ENCODE data around the gene TEX29. TPM values are rescaled to one million over a fixed set of nuclear protein-coding genes. Genes with fewer than 3 reads are reported as not detected.

The TEX29 gene
- total RNA-seq, 2 donors from 2014 or later, result 1.7 to 2.2 TPM

- Mint-ChIP-seq H3K4me1 (no peaks in the 10 kb centered on the region), H3K27ac (no peak overlapping the region), H3K36me3 (ENCODE audit: low read depth) (no peaks in the 10 kb centered on the region), H3K9me3 (no peaks in the 10 kb centered on the region), H3K27me3 (peaks cover 12% of the 10 kb centered on the region), H3K4me3 (no peak overlapping the region)
- peak; percentile 50 for ATAC-seq (replicated peaks)
These were observed 38.9 kb downstream of the TEX29 start for GRCh38 chr13:111359237-111359915.

DNA sequence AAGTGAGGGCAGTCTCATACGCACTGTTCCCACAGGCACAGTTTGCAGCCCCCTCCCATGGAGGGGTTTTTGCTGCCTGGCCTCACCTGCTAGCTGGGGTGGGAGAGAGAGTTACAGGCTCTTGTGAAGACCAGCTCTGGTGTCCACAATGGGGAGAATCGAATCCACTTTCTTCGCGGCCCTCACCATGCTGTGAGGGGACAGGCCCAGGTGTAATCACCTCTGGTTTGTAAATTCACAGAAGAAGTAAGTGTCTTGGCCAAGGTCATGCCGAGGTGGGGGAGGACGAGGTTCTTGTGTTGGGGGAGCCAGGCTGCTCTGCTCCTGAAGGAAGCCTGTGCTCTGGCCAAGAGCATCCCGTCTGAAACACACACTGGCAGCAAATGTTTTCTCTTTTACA lies 39.5 kb downstream of the TEX29 start:
- H3K27me3 Mint-ChIP-seq, result peaks cover 12% of the 10 kb centered on the region
- H3K27ac Mint-ChIP-seq, result no peak overlapping the region
- no peak overlapping the region for H3K4me3 Mint-ChIP-seq
- H3K4me1 Mint-ChIP-seq, result no peaks in the 10 kb centered on the region
- H3K9me3 Mint-ChIP-seq, result no peaks in the 10 kb centered on the region
- H3K36me3 Mint-ChIP-seq (ENCODE audit: low read depth), result no peaks in the 10 kb centered on the region
- ATAC-seq (replicated peaks), result no peak

GRCh38 chr13:111360452-111360851 lies 40.0 kb downstream of the TEX29 start:
- Mint-ChIP-seq H3K36me3 (ENCODE audit: low read depth) (no peaks in the 10 kb centered on the region), H3K27ac (no peak overlapping the region), H3K9me3 (no peaks in the 10 kb centered on the region), H3K4me3 (no peak overlapping the region), H3K27me3 (peaks cover 12% of the 10 kb centered on the region), H3K4me1 (no peaks in the 10 kb centered on the region)
- no peak for ATAC-seq (replicated peaks)

GRCh38 chr13:111361046-111361872 lies 40.8 kb downstream of the TEX29 start:
- Mint-ChIP-seq H3K36me3 (ENCODE audit: low read depth) (no peaks in the 10 kb centered on the region), H3K27me3 (peaks cover 10% of the 10 kb centered on the region), H3K9me3 (no peaks in the 10 kb centered on the region), H3K27ac (no peak overlapping the region), H3K4me1 (no peaks in the 10 kb centered on the region), H3K4me3 (no peak overlapping the region)
- no peak for ATAC-seq (replicated peaks)

GRCh38 chr13:111361873-111362648 lies 41.6 kb downstream of the TEX29 start:
- Mint-ChIP-seq H3K36me3 (ENCODE audit: low read depth) (no peaks in the 10 kb centered on the region), H3K27ac (no peak overlapping the region), H3K4me1 (no peaks in the 10 kb centered on the region), H3K4me3 (no peak overlapping the region), H3K9me3 (no peaks in the 10 kb centered on the region), H3K27me3 (peaks cover 8% of the 10 kb centered on the region)
- ATAC-seq (replicated peaks), result no peak

- no peak overlapping the region for H3K27ac Mint-ChIP-seq
- no peak for ATAC-seq (replicated peaks)
- peaks cover 8% of the 10 kb centered on the region for H3K27me3 Mint-ChIP-seq
- H3K36me3 Mint-ChIP-seq (ENCODE audit: low read depth), result no peaks in the 10 kb centered on the region
- no peaks in the 10 kb centered on the region for H3K4me1 Mint-ChIP-seq
- no peaks in the 10 kb centered on the region for H3K9me3 Mint-ChIP-seq
- H3K4me3 Mint-ChIP-seq, result no peak overlapping the region
These were observed 42.7 kb downstream of the TEX29 start for GRCh38 chr13:111363121-111363520.

DNA sequence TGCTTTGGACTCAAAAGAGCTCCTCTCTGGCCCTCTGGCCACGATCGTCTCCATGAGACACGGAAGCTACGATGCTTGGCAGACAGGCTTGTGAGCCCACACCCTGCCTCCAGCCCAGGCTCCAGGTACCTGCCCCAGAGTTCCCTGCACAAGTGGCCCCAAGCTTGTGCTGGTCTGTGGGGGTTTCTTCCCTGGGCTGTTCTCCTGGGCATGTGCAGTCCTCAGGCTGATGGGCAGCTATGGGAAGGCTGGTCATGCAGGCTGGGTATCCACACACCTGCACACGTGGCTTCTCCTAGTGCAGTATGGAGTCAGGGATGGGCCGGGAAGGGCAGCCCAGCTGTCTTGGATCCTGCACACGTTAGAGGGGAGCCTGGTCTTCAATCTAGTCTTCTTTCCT lies 43.1 kb downstream of the TEX29 start:
- Mint-ChIP-seq H3K27ac (no peak overlapping the region), H3K36me3 (ENCODE audit: low read depth) (no peaks in the 10 kb centered on the region)

DNA sequence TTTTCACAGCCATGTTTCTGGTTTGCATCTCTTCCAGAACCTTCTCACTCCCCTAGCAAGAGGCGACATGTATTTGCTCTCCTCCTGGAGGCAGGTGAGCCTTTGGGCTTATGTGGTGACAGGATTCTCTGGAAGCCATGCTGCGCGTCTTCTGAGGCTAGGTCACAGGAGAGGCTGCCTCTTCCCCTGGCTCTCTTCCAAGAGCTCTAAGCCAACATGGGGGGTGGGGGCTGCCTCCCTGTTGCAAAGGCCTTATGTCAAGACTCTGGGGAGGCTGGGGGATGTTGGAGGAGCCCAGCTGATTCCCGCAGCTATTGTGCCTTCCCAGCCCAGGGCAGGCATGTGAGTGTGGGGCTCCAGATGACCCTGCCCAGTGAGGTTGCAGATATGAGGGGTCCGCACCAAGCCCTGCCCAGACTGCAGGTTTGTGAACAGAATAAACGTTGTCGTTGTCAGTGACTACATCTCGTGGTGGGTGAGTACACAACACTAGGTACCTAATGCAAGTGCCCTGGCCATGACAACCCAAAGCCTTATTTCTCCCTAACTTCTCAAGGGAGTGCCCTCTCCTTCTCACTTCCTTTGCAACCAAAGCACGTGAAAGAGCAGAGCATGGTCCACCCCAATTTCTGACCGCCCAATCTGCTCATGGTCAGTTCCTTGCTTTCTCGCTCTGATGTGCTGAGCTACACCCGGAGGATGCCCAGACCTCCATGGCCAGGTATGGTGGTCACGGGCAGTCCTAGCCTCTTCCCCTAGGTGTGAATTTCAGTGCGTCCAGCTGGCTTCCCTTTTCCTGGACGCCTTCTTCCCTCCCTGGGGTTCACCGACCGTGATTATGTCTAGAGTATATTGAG lies 44.9 kb downstream of the TEX29 start:
- H3K4me3 Mint-ChIP-seq, result no peak overlapping the region

More for the DNA sequence above, 43.1 kb downstream of the TEX29 start:
- no peaks in the 10 kb centered on the region for H3K4me1 Mint-ChIP-seq
- no peak for ATAC-seq (replicated peaks)
- no peak overlapping the region for H3K4me3 Mint-ChIP-seq
- no peaks in the 10 kb centered on the region for H3K9me3 Mint-ChIP-seq
- peaks cover 8% of the 10 kb centered on the region for H3K27me3 Mint-ChIP-seq

GRCh38 chr13:111367340-111367739 lies 46.9 kb downstream of the TEX29 start:
- no peaks in the 10 kb centered on the region for H3K4me1 Mint-ChIP-seq
- H3K27me3 Mint-ChIP-seq, result peaks cover 8% of the 10 kb centered on the region
- H3K36me3 Mint-ChIP-seq (ENCODE audit: low read depth), result no peaks in the 10 kb centered on the region

More for the DNA sequence above, 44.9 kb downstream of the TEX29 start:
- Mint-ChIP-seq H3K4me1 (no peaks in the 10 kb centered on the region), H3K36me3 (ENCODE audit: low read depth) (no peaks in the 10 kb centered on the region), H3K9me3 (no peaks in the 10 kb centered on the region), H3K27ac (no peak overlapping the region), H3K27me3 (peaks cover 8% of the 10 kb centered on the region)
- no peak for ATAC-seq (replicated peaks)

GRCh38 chr13:111368091-111368490 lies 47.6 kb downstream of the TEX29 start:
- Mint-ChIP-seq H3K36me3 (ENCODE audit: low read depth) (no peaks in the 10 kb centered on the region), H3K4me1 (no peaks in the 10 kb centered on the region), H3K9me3 (no peaks in the 10 kb centered on the region), H3K4me3 (no peak overlapping the region), H3K27ac (no peak overlapping the region), H3K27me3 (peaks cover 5% of the 10 kb centered on the region)
- no peak for ATAC-seq (replicated peaks)

More at GRCh38 chr13:111367340-111367739, 46.9 kb downstream of the TEX29 start:
- ATAC-seq (replicated peaks), result no peak
- Mint-ChIP-seq H3K4me3 (no peak overlapping the region), H3K9me3 (no peaks in the 10 kb centered on the region), H3K27ac (no peak overlapping the region)

DNA sequence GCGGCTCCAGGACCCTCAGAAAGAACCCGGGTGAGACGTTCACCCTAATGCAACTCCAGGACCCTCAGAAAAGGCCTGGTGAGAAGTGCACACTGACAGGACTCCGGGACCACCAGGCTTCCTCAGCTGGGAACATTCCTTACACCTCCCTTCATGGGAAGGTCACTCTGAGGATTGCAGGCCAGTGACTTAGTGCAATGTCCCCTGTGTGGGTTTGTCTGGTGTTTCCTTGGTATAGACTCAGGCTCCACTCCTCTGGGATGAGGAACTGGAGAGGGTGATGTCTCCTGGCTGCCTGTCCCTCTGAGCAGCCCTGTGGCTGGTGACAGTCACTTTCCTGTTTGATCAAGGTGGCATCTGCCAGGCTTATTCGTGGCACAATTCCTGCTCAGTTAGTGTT lies 49.7 kb downstream of the TEX29 start:
- H3K9me3 Mint-ChIP-seq, result no peaks in the 10 kb centered on the region

DNA sequence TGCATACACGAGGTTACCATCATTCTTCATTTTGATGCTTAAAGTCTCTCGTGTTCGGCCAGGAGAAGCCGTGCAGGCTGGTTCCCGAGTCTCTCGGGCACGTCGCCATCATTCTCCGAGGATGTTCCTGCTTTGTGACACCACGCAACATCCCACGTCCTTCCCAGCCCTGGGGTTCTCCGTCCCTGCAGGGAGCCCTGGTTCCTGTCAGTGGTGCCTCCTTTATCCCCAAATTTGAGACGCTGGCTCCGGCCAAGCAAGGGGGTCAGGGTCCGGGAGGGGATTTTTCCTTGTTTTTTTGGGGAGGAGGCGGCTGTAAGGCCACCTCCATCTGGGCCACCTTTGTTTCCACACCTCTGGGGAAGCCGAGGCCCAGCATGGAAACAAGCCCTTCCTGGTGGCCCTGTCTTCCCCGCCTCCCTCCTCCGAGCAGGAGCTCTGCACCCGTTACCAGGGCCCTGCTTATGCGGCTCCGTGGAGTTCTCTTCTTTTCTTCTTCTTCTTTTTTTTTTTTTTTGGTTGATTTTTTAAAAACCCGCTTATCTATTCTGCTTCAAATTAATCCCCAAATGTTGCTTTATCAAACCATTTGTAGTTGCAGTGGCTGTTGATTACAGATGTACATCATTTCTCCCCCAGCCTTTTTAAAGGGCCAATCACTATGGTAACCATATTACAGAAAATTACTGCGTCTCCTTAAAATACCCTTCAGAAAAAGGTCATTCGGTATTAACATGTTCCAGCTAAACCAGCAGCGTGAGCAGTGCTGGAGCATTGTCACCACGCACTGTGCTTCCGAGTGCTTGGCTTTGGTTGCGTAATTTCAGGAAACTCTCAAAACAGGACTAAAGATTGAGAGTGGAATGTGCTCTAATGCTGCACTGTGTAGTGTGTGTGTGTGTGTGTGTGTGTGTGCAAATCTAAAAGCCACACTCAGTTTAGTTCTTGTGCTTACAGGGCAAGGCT lies 50.4 kb downstream of the TEX29 start:
- no peak overlapping the region for H3K27ac Mint-ChIP-seq
- no peak overlapping the region for H3K4me3 Mint-ChIP-seq
- no peaks in the 10 kb centered on the region for H3K4me1 Mint-ChIP-seq

More for the DNA sequence above, 49.7 kb downstream of the TEX29 start:
- Mint-ChIP-seq H3K27ac (no peak overlapping the region), H3K4me3 (no peak overlapping the region), H3K36me3 (ENCODE audit: low read depth) (no peaks in the 10 kb centered on the region), H3K27me3 (no peaks in the 10 kb centered on the region), H3K4me1 (no peaks in the 10 kb centered on the region)
- ATAC-seq (replicated peaks), result no peak

GRCh38 chr13:111371720-111372119 lies 51.3 kb downstream of the TEX29 start:
- Mint-ChIP-seq H3K4me1 (no peaks in the 10 kb centered on the region), H3K9me3 (no peaks in the 10 kb centered on the region), H3K27ac (no peak overlapping the region), H3K4me3 (no peak overlapping the region), H3K27me3 (no peaks in the 10 kb centered on the region), H3K36me3 (ENCODE audit: low read depth) (no peaks in the 10 kb centered on the region)
- no peak for ATAC-seq (replicated peaks)

More for the DNA sequence above, 50.4 kb downstream of the TEX29 start:
- no peaks in the 10 kb centered on the region for H3K36me3 Mint-ChIP-seq (ENCODE audit: low read depth)
- H3K27me3 Mint-ChIP-seq, result no peaks in the 10 kb centered on the region
- no peak for ATAC-seq (replicated peaks)
- H3K9me3 Mint-ChIP-seq, result no peaks in the 10 kb centered on the region

Data from activated T-helper 17 cell treated with anti-CD3 and anti-CD28 coated beads, Interleukin-2, amount 50 U/mL, for 72 hours (primary cell).